Measurements from ENCODE around the gene PEPD. TPM values are rescaled to one million over a fixed set of nuclear protein-coding genes. Genes with fewer than 3 reads are reported as not detected.
"Not testable (repeated sequence)": the region's sequence is repeated elsewhere in the genome, so short reads cannot be mapped to it uniquely, and the experiment has no call there.

Gene PEPD
- total RNA-seq = 100 to 1,000 TPM in 1 of 3 donors, 10 to 100 TPM in 2; 42.1 to 127 (median 82.3) TPM

DNA sequence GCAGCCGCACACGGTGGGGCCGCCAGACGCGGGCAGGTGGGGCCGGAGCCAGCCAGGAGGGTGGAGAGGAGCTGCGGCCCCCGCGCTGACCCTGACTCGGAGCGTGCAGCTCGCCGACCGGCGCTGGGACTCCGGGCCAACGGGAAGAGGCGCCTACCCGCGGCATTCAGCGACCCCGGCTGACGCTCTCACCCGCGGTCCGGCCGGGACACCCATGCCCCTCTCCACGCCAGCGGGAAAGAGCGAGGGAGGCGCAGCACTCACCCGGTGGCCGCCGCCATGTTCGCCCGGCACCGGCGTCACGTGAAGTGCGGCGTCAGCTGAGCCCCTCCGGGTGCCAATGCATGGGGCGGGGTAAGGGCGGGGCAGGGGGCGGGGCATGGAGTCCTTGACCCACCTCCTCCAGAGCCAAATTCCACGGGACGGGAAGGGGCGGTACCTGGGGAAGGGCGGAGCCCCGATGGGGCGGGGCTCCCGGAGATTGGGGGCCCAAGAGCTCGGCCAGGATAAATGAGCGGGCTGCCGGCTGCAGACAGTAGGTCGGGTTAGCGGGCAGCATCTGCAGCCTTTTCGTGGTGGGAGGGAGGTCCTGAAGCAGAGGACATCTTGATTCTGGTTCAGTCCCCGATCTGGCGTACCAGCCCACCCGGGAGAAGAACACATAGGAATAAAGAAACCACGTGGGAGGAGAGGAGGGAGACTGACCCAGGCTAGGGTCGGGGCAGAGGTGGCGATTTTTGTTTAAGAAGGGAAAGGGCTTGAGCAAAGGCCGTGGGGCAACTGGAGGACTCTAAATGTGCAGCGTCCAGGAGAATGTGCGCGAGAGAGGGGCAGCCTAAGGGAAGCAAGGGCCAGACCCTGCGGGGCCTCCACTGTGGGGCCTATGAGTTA lies at the start of gene PEPD:
Gene PEPD (minus strand): TSS at position 312 of the 891 bp plus-strand sequence. CDS start 31 bp downstream, at position 281.
- Histone ChIP-seq H3K27me3 (peaks cover 0 to under 1% of the 10 kb centered on the region in 2 donors), H3K36me3 (no peaks in the 10 kb centered on the region), H3K4me1 (peaks cover 0 to 4% of the 10 kb centered on the region in 2 donors), H3K27ac (peak within 1 kb of the TSS; percentile 49 to 61), H3K9me3 (no peaks in the 10 kb centered on the region), H3K4me3 (peak within 1 kb of the TSS; percentile 82 to 97 (median 93))
- peak; percentile 85 to 86 for DNase-seq (ENCODE audit: low spot score in 2 of 2)
- intact Hi-C loops (cut with DNase I; ENCODE audit: low total_unique reads) = no loop called here
- TF ChIP-seq, protein P1, sequence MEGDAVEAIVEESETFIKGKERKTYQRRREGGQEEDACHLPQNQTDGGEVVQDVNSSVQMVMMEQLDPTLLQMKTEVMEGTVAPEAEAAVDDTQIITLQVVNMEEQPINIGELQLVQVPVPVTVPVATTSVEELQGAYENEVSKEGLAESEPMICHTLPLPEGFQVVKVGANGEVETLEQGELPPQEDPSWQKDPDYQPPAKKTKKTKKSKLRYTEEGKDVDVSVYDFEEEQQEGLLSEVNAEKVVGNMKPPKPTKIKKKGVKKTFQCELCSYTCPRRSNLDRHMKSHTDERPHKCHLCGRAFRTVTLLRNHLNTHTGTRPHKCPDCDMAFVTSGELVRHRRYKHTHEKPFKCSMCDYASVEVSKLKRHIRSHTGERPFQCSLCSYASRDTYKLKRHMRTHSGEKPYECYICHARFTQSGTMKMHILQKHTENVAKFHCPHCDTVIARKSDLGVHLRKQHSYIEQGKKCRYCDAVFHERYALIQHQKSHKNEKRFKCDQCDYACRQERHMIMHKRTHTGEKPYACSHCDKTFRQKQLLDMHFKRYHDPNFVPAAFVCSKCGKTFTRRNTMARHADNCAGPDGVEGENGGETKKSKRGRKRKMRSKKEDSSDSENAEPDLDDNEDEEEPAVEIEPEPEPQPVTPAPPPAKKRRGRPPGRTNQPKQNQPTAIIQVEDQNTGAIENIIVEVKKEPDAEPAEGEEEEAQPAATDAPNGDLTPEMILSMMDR (IDR thresholded peaks at IDR 0.05) = no peak
- TF ChIP-seq POLR2AphosphoS5 (IDR thresholded peaks at IDR 0.05) = peak; percentile 49 to 88 (median 79)

DNA sequence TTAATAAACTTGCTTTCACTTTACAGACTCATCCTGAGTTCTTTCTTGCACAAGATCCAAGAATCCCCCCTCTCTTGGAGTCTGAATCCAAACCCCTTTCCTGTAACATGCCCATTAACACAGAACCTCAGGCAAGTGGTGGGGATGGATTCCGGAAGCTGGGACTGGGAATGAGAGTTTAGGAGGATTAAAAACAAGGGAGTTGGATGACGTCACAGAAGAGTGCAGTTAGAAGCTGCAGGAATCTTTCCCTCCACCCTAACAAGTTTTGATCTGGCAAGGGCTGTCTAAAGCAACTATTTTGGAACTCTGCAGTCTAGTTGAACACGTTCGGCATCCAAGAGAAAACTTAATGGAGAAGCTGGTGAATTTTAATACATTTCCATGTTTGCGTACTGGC lies 48.2 kb upstream of the PEPD start:
- intact Hi-C loops (cut with DNase I; ENCODE audit: low total_unique reads) = no loop called here
- Histone ChIP-seq H3K4me3 (peak overlapping the region in 1 of 3 donors; percentile 15), H3K27me3 (peaks cover 0 to 8% of the 10 kb centered on the region in 2 donors), H3K36me3 (no peaks in the 10 kb centered on the region), H3K9me3 (peaks cover 0 to 6% of the 10 kb centered on the region in 2 donors), H3K27ac (no peak overlapping the region), H3K4me1 (no peaks in the 10 kb centered on the region)
- DNase-seq (ENCODE audit: low spot score in 2 of 2) = no peak
- TF ChIP-seq, protein P1 (IDR thresholded peaks at IDR 0.05) = no peak
- TF ChIP-seq POLR2AphosphoS5 (IDR thresholded peaks at IDR 0.05) = no peak
- no peak for TF ChIP-seq POLR2A (IDR thresholded peaks at IDR 0.05)

DNA sequence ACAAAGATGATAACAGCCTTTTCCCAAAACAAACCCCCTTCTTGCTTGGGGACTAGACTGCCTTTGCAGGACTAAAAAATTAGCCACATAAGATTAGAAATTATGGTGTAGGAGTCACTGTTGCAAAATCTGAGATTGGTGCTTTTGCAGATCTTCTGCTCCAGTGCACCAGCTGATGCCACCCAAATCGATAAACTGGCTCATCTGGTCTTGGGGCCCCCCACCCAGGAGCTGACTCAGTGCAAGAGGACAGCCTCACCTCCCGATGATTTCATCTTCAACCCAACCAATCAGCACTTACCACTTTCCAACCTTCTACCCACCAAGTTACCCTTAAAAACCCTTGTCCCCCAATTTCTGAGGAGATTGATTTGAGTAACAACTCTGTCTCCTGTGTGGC lies 47.1 kb upstream of the PEPD start:
- Histone ChIP-seq H3K27me3 (peaks cover 0 to 10% of the 10 kb centered on the region in 2 donors), H3K9me3 (no peaks in the 10 kb centered on the region), H3K36me3 (no peaks in the 10 kb centered on the region), H3K27ac (no peak overlapping the region), H3K4me3 (no peak overlapping the region), H3K4me1 (no peaks in the 10 kb centered on the region)
- TF ChIP-seq POLR2AphosphoS5 (IDR thresholded peaks at IDR 0.05) (no peak), POLR2A (IDR thresholded peaks at IDR 0.05) (no peak)
- TF ChIP-seq, protein P1 (IDR thresholded peaks at IDR 0.05) = no peak
- no peak for DNase-seq (ENCODE audit: low spot score in 2 of 2)
- intact Hi-C loops (cut with DNase I; ENCODE audit: low total_unique reads) = no loop called here

DNA sequence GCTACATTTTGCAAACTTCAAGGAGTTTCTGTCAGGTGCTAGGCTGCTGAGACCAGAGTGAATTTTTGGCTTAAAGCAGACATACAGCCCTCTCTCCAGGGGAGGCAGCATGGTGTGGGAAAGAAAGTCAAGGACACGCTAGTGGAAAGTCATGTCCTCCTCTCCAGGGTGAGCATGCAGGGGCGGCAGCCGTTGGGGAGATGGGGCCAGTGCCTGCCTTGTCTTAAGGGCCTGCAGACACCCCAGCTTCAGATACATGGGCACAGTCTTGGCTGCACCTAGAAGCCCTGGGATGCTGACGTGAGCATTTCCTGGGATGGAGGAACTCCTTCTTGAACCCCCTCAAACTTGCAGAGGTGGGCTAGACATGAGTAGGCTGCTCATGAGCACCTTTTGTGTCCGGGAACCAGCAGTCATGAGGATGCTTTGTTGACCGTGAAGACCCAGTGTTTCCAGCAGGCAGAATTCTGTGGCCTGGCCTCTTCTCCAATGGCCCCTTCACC lies 43.3 kb upstream of the PEPD start:
- H3K27me3 ChIP-seq = peaks cover 0 to 8% of the 10 kb centered on the region in 2 donors
- TF ChIP-seq POLR2A (IDR thresholded peaks at IDR 0.05) = no peak
- TF ChIP-seq, protein P1 (IDR thresholded peaks at IDR 0.05) = no peak
- no peak for TF ChIP-seq POLR2AphosphoS5 (IDR thresholded peaks at IDR 0.05)

DNA sequence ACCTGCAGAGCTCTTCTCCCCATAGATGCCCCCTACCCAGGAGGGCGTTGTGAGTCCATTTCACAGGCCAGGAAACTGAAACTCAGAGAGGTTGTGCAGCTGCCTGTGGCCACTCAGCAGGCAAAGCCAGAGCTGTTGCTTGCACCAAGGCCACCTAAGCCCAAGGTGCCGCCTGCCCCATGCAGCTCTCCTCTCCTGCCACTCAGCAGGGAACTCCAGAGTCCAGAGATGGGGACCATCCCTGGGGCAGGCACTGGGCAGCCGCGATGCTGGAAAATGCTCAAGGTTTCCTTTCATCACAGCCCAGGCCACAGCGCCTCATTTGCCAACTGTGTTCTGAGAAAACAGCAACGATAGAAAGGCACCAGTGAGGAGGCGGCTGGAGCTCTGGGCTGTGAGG lies 41.0 kb upstream of the PEPD start:
- intact Hi-C loops (cut with DNase I; ENCODE audit: low total_unique reads) = no loop called here
- Histone ChIP-seq H3K36me3 (peaks cover 5% of the 10 kb centered on the region), H3K4me1 (no peaks in the 10 kb centered on the region), H3K27ac (no peak overlapping the region), H3K27me3 (peaks cover 0 to 8% of the 10 kb centered on the region in 2 donors), H3K4me3 (no peak overlapping the region), H3K9me3 (no peaks in the 10 kb centered on the region)
- TF ChIP-seq POLR2AphosphoS5 (IDR thresholded peaks at IDR 0.05) = no peak
- TF ChIP-seq, protein P1 (IDR thresholded peaks at IDR 0.05) = no peak
- TF ChIP-seq POLR2A (IDR thresholded peaks at IDR 0.05) = no peak
- DNase-seq (ENCODE audit: low spot score in 2 of 2) = no peak

More for the DNA sequence above, 43.3 kb upstream of the PEPD start:
- no peaks in the 10 kb centered on the region for H3K4me1 ChIP-seq
- H3K36me3 ChIP-seq = peaks cover 5% of the 10 kb centered on the region
- H3K9me3 ChIP-seq = no peaks in the 10 kb centered on the region
- DNase-seq (ENCODE audit: low spot score in 2 of 2) = no peak
- no peak overlapping the region for H3K27ac ChIP-seq
- intact Hi-C loops (cut with DNase I; ENCODE audit: low total_unique reads) = no loop called here
- H3K4me3 ChIP-seq = no peak overlapping the region

DNA sequence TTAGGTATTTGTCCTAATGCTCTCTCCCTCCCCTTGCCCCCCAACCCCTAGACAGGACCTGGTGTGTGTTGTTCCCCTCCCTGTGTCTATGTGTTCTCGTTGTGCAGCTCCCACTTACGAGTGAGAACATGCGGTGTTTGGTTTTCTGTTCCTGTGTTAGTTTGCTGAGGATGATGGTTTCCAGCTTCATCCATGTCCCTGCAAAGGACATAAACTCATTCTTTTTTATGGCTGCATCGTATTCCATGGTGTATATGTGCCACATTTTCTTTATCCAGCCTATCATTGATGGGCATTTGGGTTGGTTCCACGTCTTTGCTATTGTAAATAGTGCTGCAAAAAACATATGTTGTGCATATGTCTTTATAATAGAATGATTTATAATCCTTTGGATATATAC lies 40.1 kb upstream of the PEPD start:
- H3K9me3 ChIP-seq; intact Hi-C loops (cut with DNase I; ENCODE audit: low total_unique reads); DNase-seq (ENCODE audit: low spot score in 2 of 2); H3K27me3 ChIP-seq; H3K4me3 ChIP-seq; H3K27ac ChIP-seq; H3K4me1 ChIP-seq; H3K36me3 ChIP-seq: not testable (repeated sequence)
